ENCODE data around the gene RPTOR.

The RPTOR gene

GRCh38 chr17:80676564-80676963, 131.9 kb downstream of the RPTOR start:
- H3K4me1 ChIP-seq (ENCODE audit: control insufficient read depth, insufficient read depth, low read length), result no peaks in the 10 kb centered on the region
- no peak overlapping the region for H3K4me3 ChIP-seq (ENCODE audit: low read length)
- no peaks in the 10 kb centered on the region for H3K9me3 ChIP-seq (ENCODE audit: control insufficient read depth, low read length)
- H3K36me3 ChIP-seq (ENCODE audit: control insufficient read depth, insufficient read depth, low read length), result no peaks in the 10 kb centered on the region
- no peak overlapping the region for H3K9ac ChIP-seq (ENCODE audit: low read length)
- no peaks in the 10 kb centered on the region for H3K27me3 ChIP-seq (ENCODE audit: control insufficient read depth, insufficient read depth, low read length)

GRCh38 chr17:80677214-80677756, 132.6 kb downstream of the RPTOR start:
- Histone ChIP-seq H3K9ac (ENCODE audit: low read length) (no peak overlapping the region), H3K9me3 (ENCODE audit: control insufficient read depth, low read length) (no peaks in the 10 kb centered on the region), H3K27me3 (ENCODE audit: control insufficient read depth, insufficient read depth, low read length) (no peaks in the 10 kb centered on the region), H3K4me1 (ENCODE audit: control insufficient read depth, insufficient read depth, low read length) (no peaks in the 10 kb centered on the region), H3K4me3 (ENCODE audit: low read length) (no peak overlapping the region), H3K36me3 (ENCODE audit: control insufficient read depth, insufficient read depth, low read length) (no peaks in the 10 kb centered on the region)

DNA sequence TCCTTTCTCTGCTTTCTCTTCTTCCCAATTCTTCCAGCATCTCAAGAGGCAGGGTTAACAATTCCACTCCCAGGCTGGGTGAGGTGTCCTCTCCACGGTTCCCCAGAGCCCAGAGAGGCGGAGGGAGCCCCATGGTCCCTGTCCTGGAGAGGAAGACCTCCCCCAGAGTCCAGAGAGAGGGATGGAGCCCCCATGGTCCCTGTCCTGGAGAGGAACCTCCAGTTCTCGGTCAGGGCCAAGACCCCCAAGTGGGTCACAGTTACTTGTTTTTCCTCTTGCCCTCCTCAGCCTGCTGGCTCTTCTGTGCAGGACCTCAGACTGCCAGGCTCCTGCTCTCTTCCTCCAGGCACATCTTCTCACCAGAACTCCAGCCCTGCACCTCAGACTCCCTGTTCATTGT, 135.2 kb downstream of the RPTOR start:
- H3K9me3 ChIP-seq (ENCODE audit: control insufficient read depth, low read length), result no peaks in the 10 kb centered on the region
- no peaks in the 10 kb centered on the region for H3K4me1 ChIP-seq (ENCODE audit: control insufficient read depth, insufficient read depth, low read length)
- H3K9ac ChIP-seq (ENCODE audit: low read length), result no peak overlapping the region
- H3K36me3 ChIP-seq (ENCODE audit: control insufficient read depth, insufficient read depth, low read length), result no peaks in the 10 kb centered on the region
- no peaks in the 10 kb centered on the region for H3K27me3 ChIP-seq (ENCODE audit: control insufficient read depth, insufficient read depth, low read length)
- H3K4me3 ChIP-seq (ENCODE audit: low read length), result no peak overlapping the region

DNA sequence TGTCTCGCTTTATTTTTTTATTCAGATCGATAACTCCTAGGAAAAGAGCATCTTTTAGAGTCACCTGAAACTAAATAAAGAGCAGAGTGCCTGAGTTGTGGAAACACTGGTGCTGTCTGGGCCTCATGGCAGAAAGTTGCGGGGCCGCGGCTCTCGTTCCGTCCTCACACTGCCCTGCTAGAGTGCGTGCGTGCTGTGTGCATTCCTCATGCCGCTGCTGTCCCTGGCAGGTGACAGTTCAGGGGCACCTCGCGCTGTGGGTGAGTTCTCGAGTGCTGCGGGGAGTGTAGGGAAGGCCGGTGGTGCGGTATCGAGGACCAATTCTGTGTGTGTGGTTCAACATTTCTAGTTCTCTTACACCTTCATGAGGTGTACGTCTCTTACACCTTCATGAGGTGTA, 136.6 kb downstream of the RPTOR start:
- H3K27me3 ChIP-seq (ENCODE audit: control insufficient read depth, insufficient read depth, low read length), result no peaks in the 10 kb centered on the region
- no peak overlapping the region for H3K4me3 ChIP-seq (ENCODE audit: low read length)

GRCh38 chr17:80682372-80682771, 137.7 kb downstream of the RPTOR start:
- Histone ChIP-seq H3K4me1 (ENCODE audit: control insufficient read depth, insufficient read depth, low read length) (no peaks in the 10 kb centered on the region), H3K27me3 (ENCODE audit: control insufficient read depth, insufficient read depth, low read length) (no peaks in the 10 kb centered on the region), H3K4me3 (ENCODE audit: low read length) (no peak overlapping the region), H3K9ac (ENCODE audit: low read length) (no peak overlapping the region), H3K36me3 (ENCODE audit: control insufficient read depth, insufficient read depth, low read length) (no peaks in the 10 kb centered on the region), H3K9me3 (ENCODE audit: control insufficient read depth, low read length) (no peaks in the 10 kb centered on the region)

More for the DNA sequence above, 136.6 kb downstream of the RPTOR start:
- H3K9ac ChIP-seq (ENCODE audit: low read length), result no peak overlapping the region
- H3K36me3 ChIP-seq (ENCODE audit: control insufficient read depth, insufficient read depth, low read length), result no peaks in the 10 kb centered on the region
- no peaks in the 10 kb centered on the region for H3K4me1 ChIP-seq (ENCODE audit: control insufficient read depth, insufficient read depth, low read length)
- H3K9me3 ChIP-seq (ENCODE audit: control insufficient read depth, low read length), result no peaks in the 10 kb centered on the region

GRCh38 chr17:80683625-80684104, 139.0 kb downstream of the RPTOR start:
- H3K27me3 ChIP-seq (ENCODE audit: control insufficient read depth, insufficient read depth, low read length), result no peaks in the 10 kb centered on the region
- H3K4me3 ChIP-seq (ENCODE audit: low read length), result no peak overlapping the region
- no peak overlapping the region for H3K9ac ChIP-seq (ENCODE audit: low read length)
- no peaks in the 10 kb centered on the region for H3K4me1 ChIP-seq (ENCODE audit: control insufficient read depth, insufficient read depth, low read length)
- no peaks in the 10 kb centered on the region for H3K9me3 ChIP-seq (ENCODE audit: control insufficient read depth, low read length)
- H3K36me3 ChIP-seq (ENCODE audit: control insufficient read depth, insufficient read depth, low read length), result no peaks in the 10 kb centered on the region

DNA sequence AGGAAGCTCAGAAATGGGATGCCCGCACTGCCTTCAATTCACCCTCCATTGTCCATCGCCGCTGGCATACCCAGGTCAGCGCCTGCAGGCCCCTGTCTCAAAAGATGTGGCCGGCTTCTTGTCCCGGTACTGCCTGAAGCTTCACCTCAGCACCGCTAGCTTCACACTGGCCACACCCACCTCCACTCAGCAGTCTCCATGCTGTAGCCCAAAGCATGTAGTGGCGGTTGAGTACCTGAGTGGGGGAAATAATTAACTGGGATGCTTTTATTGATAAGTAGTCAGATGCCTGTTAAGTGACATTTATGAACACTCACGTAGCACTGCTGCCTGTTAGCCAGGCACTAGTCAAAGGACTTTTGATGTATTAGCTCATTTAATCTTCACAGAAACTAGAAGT, 143.2 kb downstream of the RPTOR start:
- Histone ChIP-seq H3K9me3 (ENCODE audit: control insufficient read depth, low read length) (no peaks in the 10 kb centered on the region), H3K4me3 (ENCODE audit: low read length) (no peak overlapping the region), H3K27me3 (ENCODE audit: control insufficient read depth, insufficient read depth, low read length) (no peaks in the 10 kb centered on the region)

GRCh38 chr17:80689129-80689619, 144.5 kb downstream of the RPTOR start:
- H3K9ac ChIP-seq (ENCODE audit: low read length), result no peak overlapping the region
- H3K9me3 ChIP-seq (ENCODE audit: control insufficient read depth, low read length), result no peaks in the 10 kb centered on the region
- H3K4me3 ChIP-seq (ENCODE audit: low read length), result no peak overlapping the region
- no peaks in the 10 kb centered on the region for H3K4me1 ChIP-seq (ENCODE audit: control insufficient read depth, insufficient read depth, low read length)
- H3K36me3 ChIP-seq (ENCODE audit: control insufficient read depth, insufficient read depth, low read length), result no peaks in the 10 kb centered on the region
- H3K27me3 ChIP-seq (ENCODE audit: control insufficient read depth, insufficient read depth, low read length), result no peaks in the 10 kb centered on the region

More for the DNA sequence above, 143.2 kb downstream of the RPTOR start:
- H3K36me3 ChIP-seq (ENCODE audit: control insufficient read depth, insufficient read depth, low read length), result no peaks in the 10 kb centered on the region
- no peak overlapping the region for H3K9ac ChIP-seq (ENCODE audit: low read length)
- no peaks in the 10 kb centered on the region for H3K4me1 ChIP-seq (ENCODE audit: control insufficient read depth, insufficient read depth, low read length)

DNA sequence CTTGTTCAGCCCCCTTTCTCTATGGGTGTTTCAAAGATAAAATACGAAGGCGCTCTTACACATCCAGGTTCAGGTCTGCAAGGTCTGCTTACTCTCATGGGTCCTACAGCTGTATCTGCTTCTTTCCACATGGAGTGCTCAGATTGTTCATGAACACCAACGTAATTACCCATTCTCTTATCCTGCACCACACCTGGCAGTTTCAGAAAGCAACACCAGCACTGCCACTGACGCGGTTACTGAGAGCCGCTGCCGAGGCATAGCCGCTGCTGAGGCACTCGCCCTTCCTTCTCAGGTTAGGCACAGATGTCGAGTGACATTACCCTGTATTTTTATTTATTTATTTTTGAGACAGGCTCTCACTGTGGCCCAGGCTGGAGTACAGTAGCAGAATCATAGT, 147.1 kb downstream of the RPTOR start:
- no peak overlapping the region for H3K9ac ChIP-seq (ENCODE audit: low read length)
- H3K4me1 ChIP-seq (ENCODE audit: control insufficient read depth, insufficient read depth, low read length), result no peaks in the 10 kb centered on the region
- no peaks in the 10 kb centered on the region for H3K36me3 ChIP-seq (ENCODE audit: control insufficient read depth, insufficient read depth, low read length)
- H3K27me3 ChIP-seq (ENCODE audit: control insufficient read depth, insufficient read depth, low read length), result no peaks in the 10 kb centered on the region
- H3K4me3 ChIP-seq (ENCODE audit: low read length), result no peak overlapping the region
- no peaks in the 10 kb centered on the region for H3K9me3 ChIP-seq (ENCODE audit: control insufficient read depth, low read length)

GRCh38 chr17:80692931-80693467, 148.4 kb downstream of the RPTOR start:
- Histone ChIP-seq H3K4me3 (ENCODE audit: low read length) (no peak overlapping the region), H3K9ac (ENCODE audit: low read length) (no peak overlapping the region)

DNA sequence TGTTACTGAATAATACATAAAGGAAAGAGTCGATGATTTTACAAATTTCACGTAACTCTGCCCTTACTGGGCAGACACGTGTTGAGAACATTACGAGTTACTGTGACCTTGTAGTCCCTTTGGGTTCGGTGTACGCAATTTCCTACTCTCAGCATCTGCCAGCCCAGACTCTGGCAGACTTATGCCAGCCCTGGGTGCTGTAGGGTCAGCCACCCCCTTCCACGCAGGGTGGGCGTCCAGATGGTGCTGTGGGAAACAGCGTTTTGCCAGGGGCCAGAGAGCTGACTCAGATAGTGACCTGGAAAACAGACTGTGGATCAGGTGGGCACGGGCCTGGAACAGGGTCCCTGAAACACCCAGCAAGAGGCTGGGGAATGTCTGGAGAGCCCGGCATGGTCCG, 148.9 kb downstream of the RPTOR start:
- H3K36me3 ChIP-seq (ENCODE audit: control insufficient read depth, insufficient read depth, low read length), result no peaks in the 10 kb centered on the region
- no peaks in the 10 kb centered on the region for H3K9me3 ChIP-seq (ENCODE audit: control insufficient read depth, low read length)
- H3K9ac ChIP-seq (ENCODE audit: low read length), result no peak overlapping the region
- no peak overlapping the region for H3K4me3 ChIP-seq (ENCODE audit: low read length)
- no peaks in the 10 kb centered on the region for H3K27me3 ChIP-seq (ENCODE audit: control insufficient read depth, insufficient read depth, low read length)
- H3K4me1 ChIP-seq (ENCODE audit: control insufficient read depth, insufficient read depth, low read length), result no peaks in the 10 kb centered on the region

More at GRCh38 chr17:80692931-80693467, 148.4 kb downstream of the RPTOR start:
- H3K9me3 ChIP-seq (ENCODE audit: control insufficient read depth, low read length), result no peaks in the 10 kb centered on the region
- H3K4me1 ChIP-seq (ENCODE audit: control insufficient read depth, insufficient read depth, low read length), result no peaks in the 10 kb centered on the region
- no peaks in the 10 kb centered on the region for H3K36me3 ChIP-seq (ENCODE audit: control insufficient read depth, insufficient read depth, low read length)
- H3K27me3 ChIP-seq (ENCODE audit: control insufficient read depth, insufficient read depth, low read length), result no peaks in the 10 kb centered on the region

DNA sequence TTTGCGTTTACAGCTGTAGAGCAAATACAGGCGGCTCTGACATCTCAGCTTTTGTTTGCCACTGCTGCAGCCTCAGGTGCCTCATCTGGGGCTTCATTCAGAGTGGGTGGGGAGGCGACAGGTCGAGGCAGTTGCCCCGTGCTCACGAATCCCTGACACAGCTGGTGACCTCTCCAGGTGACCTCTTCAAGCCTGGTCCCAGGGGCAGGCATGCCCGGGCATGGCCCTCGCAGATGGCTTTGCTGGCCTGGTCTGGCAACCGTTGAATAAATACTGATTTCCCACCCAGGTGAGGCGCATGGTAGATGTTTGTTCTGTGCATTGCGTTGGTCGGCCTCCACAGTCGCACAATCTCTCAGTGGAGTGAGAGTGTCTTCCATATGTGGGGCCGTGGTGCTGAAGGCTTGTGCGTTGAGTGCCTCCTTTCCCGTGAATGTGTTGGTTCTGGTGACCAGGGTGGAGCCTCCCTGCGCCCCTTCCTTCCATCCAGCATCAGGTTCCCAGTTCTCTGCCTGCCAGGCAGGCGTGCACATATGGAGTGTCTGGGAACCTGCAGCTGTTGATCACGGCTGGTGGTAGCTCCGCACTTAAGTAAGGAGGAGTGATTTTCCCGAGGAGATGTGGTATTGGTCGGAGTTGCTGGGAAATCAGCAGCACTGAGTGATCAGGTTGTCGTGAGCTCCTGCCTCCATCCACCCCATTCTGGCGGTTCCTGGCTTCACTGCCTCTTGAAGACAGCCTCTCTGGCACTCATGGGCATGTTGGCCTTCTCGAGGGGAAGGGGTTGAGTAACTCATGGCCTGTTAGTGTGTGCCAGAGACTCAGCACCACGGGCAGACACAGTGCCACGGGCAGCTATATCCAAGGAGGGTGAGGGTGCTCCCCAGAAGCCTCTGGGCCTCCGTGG, 149.7 kb downstream of the RPTOR start:
- no peak overlapping the region for H3K9ac ChIP-seq (ENCODE audit: low read length)
- no peaks in the 10 kb centered on the region for H3K9me3 ChIP-seq (ENCODE audit: control insufficient read depth, low read length)
- H3K27me3 ChIP-seq (ENCODE audit: control insufficient read depth, insufficient read depth, low read length), result no peaks in the 10 kb centered on the region

More for the DNA sequence above, 149.7 kb downstream of the RPTOR start:
- Histone ChIP-seq H3K4me3 (ENCODE audit: low read length) (no peak overlapping the region), H3K4me1 (ENCODE audit: control insufficient read depth, insufficient read depth, low read length) (no peaks in the 10 kb centered on the region), H3K36me3 (ENCODE audit: control insufficient read depth, insufficient read depth, low read length) (no peaks in the 10 kb centered on the region)
